Mesendoderm (in vitro differentiated cells): Measurements from ENCODE around the gene TAPT1.

ENCODE experiments used
- DNase-seq: peaks from one replicate; pipeline ENCODE4 v3.0.0; 2013
- H2AK5ac ChIP-seq: 2 replicates; pipeline ENCODE4 v1.6.1; 2013; ENCODE audit warnings: low read length, inconsistent platforms
- H2BK120ac ChIP-seq: 2 replicates; pipeline ENCODE4 v1.6.1; 2013; ENCODE audit warnings: low read depth, mild to moderate bottlenecking, low read length, moderate library complexity, mixed read lengths
- H2BK15ac ChIP-seq: replicated peaks from 2 replicates; pipeline ENCODE4 v1.6.1; 2013; ENCODE audit warnings: low read depth, mild to moderate bottlenecking, moderate library complexity
- H2BK5ac ChIP-seq: 2 replicates; pipeline ENCODE4 v1.6.1; 2013; ENCODE audit warnings: low read length, inconsistent platforms
- H3K18ac ChIP-seq: 2 replicates; pipeline ENCODE4 v1.6.1; 2013; ENCODE audit warnings: mild to moderate bottlenecking, low read length, mixed read lengths
- H3K23ac ChIP-seq: one replicate; pipeline ENCODE4 v1.6.1; 2013; ENCODE audit warnings: low read length
- H3K27ac ChIP-seq: 2 replicates; pipeline ENCODE4 v1.5.1; 2013; ENCODE audit warnings: low read depth, mild to moderate bottlenecking, inconsistent platforms, low read length, moderate library complexity
- H3K27me3 ChIP-seq: 2 replicates; pipeline ENCODE4 v1.6.1; 2013; ENCODE audit warnings: low read length, control low read depth, mild to moderate bottlenecking, inconsistent platforms; ENCODE audit not compliant: insufficient read depth, poor library complexity
- H3K36me3 ChIP-seq: 2 replicates; pipeline ENCODE4 v1.6.1; 2013; ENCODE audit warnings: low read length, inconsistent platforms; ENCODE audit not compliant: control insufficient read depth, insufficient read depth
- H3K4ac ChIP-seq: one replicate; pipeline ENCODE4 v1.6.1; 2013; ENCODE audit warnings: low read depth, mild to moderate bottlenecking, low read length, moderate library complexity
- H3K4me1 ChIP-seq: 2 replicates; pipeline ENCODE4 v1.6.1; 2013; ENCODE audit warnings: low read depth, low read length, inconsistent platforms; ENCODE audit not compliant: control insufficient read depth
- H3K4me2 ChIP-seq: 2 replicates; pipeline ENCODE4 v1.6.1; 2013; ENCODE audit warnings: low read length
- H3K4me3 ChIP-seq: 2 replicates; pipeline ENCODE4 v1.5.1; 2013; ENCODE audit warnings: mild to moderate bottlenecking, low read length
- H3K56ac ChIP-seq: one replicate; pipeline ENCODE4 v1.6.1; 2013; ENCODE audit warnings: low read length
- H3K79me1 ChIP-seq: 2 replicates; pipeline ENCODE4 v1.6.1; 2013; ENCODE audit warnings: low read length, inconsistent platforms
- H3K79me2 ChIP-seq: 2 replicates; pipeline ENCODE4 v1.6.1; 2013; ENCODE audit warnings: mild to moderate bottlenecking, low read length; ENCODE audit not compliant: control insufficient read depth, insufficient read depth
- H3K9ac ChIP-seq: 2 replicates; pipeline ENCODE4 v1.6.1; 2013; ENCODE audit warnings: low read length, inconsistent platforms
- H4K5ac ChIP-seq: one replicate; pipeline ENCODE4 v1.6.1; 2013; ENCODE audit warnings: low read length
- H4K8ac ChIP-seq: one replicate; pipeline ENCODE4 v1.6.1; 2013; ENCODE audit warnings: low read depth, mild to moderate bottlenecking, control low read depth, low read length, moderate library complexity
- WGBS: extraction: QIAGEN DNeasy Blood & Tissue Kit; methylation state at CpG from one replicate; pipeline ENCODE4 v1.1.7; 2013; ENCODE audit warnings: low lambda C conversion rate, missing lambda C conversion rate; ENCODE audit not compliant: insufficient coverage; ENCODE audit errors: extremely low coverage; 5-methylcytosine and 5-hydroxymethylcytosine counted together

The TAPT1 gene

GRCh38 chr4:16268290-16268689 lies 42.0 kb upstream of the TAPT1 start:
- no peak overlapping the region for H3K4ac ChIP-seq
- no peaks in the 10 kb centered on the region for H3K79me2 ChIP-seq
- H3K23ac ChIP-seq, result no peak overlapping the region
- H3K4me3 ChIP-seq, result no peak overlapping the region
- DNase-seq, result no peak
- no peak overlapping the region for H2BK15ac ChIP-seq
- no CpG with 5 or more reads among the region's 3 CpGs for WGBS
- H2AK5ac ChIP-seq, result no peak overlapping the region
- no peak overlapping the region for H4K5ac ChIP-seq
- no peaks in the 10 kb centered on the region for H3K79me1 ChIP-seq
- no peak overlapping the region for H3K27ac ChIP-seq
- no peaks in the 10 kb centered on the region for H3K36me3 ChIP-seq
- H3K18ac ChIP-seq, result no peak overlapping the region
- H3K4me2 ChIP-seq, result no peak overlapping the region
- no peaks in the 10 kb centered on the region for H3K4me1 ChIP-seq
- no peak overlapping the region for H3K9ac ChIP-seq
- H3K27me3 ChIP-seq, result no peaks in the 10 kb centered on the region
- H2BK120ac ChIP-seq, result no peak overlapping the region
- no peak overlapping the region for H4K8ac ChIP-seq
- no peak overlapping the region for H3K56ac ChIP-seq
- no peak overlapping the region for H2BK5ac ChIP-seq

- H3K27me3 ChIP-seq, result no peaks in the 10 kb centered on the region
- no peak overlapping the region for H3K23ac ChIP-seq
- no peak overlapping the region for H2BK120ac ChIP-seq
- H3K36me3 ChIP-seq, result no peaks in the 10 kb centered on the region
- H4K8ac ChIP-seq, result no peak overlapping the region
- H3K4ac ChIP-seq, result no peak overlapping the region
- H4K5ac ChIP-seq, result no peak overlapping the region
- H3K56ac ChIP-seq, result no peak overlapping the region
- H3K79me1 ChIP-seq, result no peaks in the 10 kb centered on the region
- no peak overlapping the region for H3K4me3 ChIP-seq
- no peak overlapping the region for H3K4me2 ChIP-seq
- no peak overlapping the region for H3K18ac ChIP-seq
- no peak for DNase-seq
- no peak overlapping the region for H3K9ac ChIP-seq
- no CpG with 5 or more reads among the region's 1 CpG for WGBS
- H2BK5ac ChIP-seq, result no peak overlapping the region
- H3K79me2 ChIP-seq, result no peaks in the 10 kb centered on the region
- no peak overlapping the region for H2BK15ac ChIP-seq
- H2AK5ac ChIP-seq, result no peak overlapping the region
- no peaks in the 10 kb centered on the region for H3K4me1 ChIP-seq
- H3K27ac ChIP-seq, result no peak overlapping the region
Observed at GRCh38 chr4:16267639-16268038, 41.4 kb upstream of the TAPT1 start.

- Histone ChIP-seq H2AK5ac (no peak overlapping the region), H2BK120ac (no peak overlapping the region), H3K4me2 (no peak overlapping the region), H3K27ac (no peak overlapping the region), H3K79me1 (no peaks in the 10 kb centered on the region), H3K4me1 (no peaks in the 10 kb centered on the region), H4K8ac (no peak overlapping the region), H3K23ac (no peak overlapping the region), H3K79me2 (no peaks in the 10 kb centered on the region), H3K9ac (no peak overlapping the region), H2BK5ac (no peak overlapping the region), H3K27me3 (no peaks in the 10 kb centered on the region), H4K5ac (no peak overlapping the region), H3K36me3 (no peaks in the 10 kb centered on the region), H3K18ac (no peak overlapping the region), H3K4me3 (no peak overlapping the region), H3K56ac (no peak overlapping the region), H3K4ac (no peak overlapping the region), H2BK15ac (no peak overlapping the region)
- DNase-seq, result no peak
- WGBS, result no CpG with 5 or more reads among the region's 3 CpGs
Observed at GRCh38 chr4:16265820-16266219, 39.5 kb upstream of the TAPT1 start.

- WGBS, result no CpG with 5 or more reads among the region's 3 CpGs
- no peak overlapping the region for H2BK15ac ChIP-seq
Observed at GRCh38 chr4:16264798-16265197, 38.5 kb upstream of the TAPT1 start.

GRCh38 chr4:16263056-16263455 lies 36.8 kb upstream of the TAPT1 start:
- H2BK5ac ChIP-seq, result no peak overlapping the region
- H3K9ac ChIP-seq, result no peak overlapping the region
- no peaks in the 10 kb centered on the region for H3K79me1 ChIP-seq
- no peaks in the 10 kb centered on the region for H3K36me3 ChIP-seq
- no peaks in the 10 kb centered on the region for H3K27me3 ChIP-seq
- no peak overlapping the region for H3K27ac ChIP-seq
- no peak overlapping the region for H4K5ac ChIP-seq
- no peak overlapping the region for H2AK5ac ChIP-seq
- no peak overlapping the region for H2BK120ac ChIP-seq
- whole genome bisulfite sequencing, result no CpG with 5 or more reads among the region's 2 CpGs
- no peak for DNase-seq
- H3K23ac ChIP-seq, result no peak overlapping the region
- H3K4ac ChIP-seq, result no peak overlapping the region
- H4K8ac ChIP-seq, result no peak overlapping the region
- no peak overlapping the region for H3K56ac ChIP-seq
- no peaks in the 10 kb centered on the region for H3K4me1 ChIP-seq
- H2BK15ac ChIP-seq, result no peak overlapping the region
- H3K79me2 ChIP-seq, result no peaks in the 10 kb centered on the region
- H3K4me2 ChIP-seq, result no peak overlapping the region
- no peak overlapping the region for H3K18ac ChIP-seq
- H3K4me3 ChIP-seq, result no peak overlapping the region

More at GRCh38 chr4:16264798-16265197, 38.5 kb upstream of the TAPT1 start:
- no peak overlapping the region for H3K56ac ChIP-seq
- H3K79me1 ChIP-seq, result no peaks in the 10 kb centered on the region
- H3K4ac ChIP-seq, result no peak overlapping the region
- H3K27ac ChIP-seq, result no peak overlapping the region
- no peak overlapping the region for H3K4me2 ChIP-seq
- H4K8ac ChIP-seq, result no peak overlapping the region
- H3K4me3 ChIP-seq, result no peak overlapping the region
- no peak overlapping the region for H3K9ac ChIP-seq
- H3K4me1 ChIP-seq, result no peaks in the 10 kb centered on the region
- no peak overlapping the region for H2BK120ac ChIP-seq
- H4K5ac ChIP-seq, result no peak overlapping the region
- H3K36me3 ChIP-seq, result no peaks in the 10 kb centered on the region
- no peaks in the 10 kb centered on the region for H3K27me3 ChIP-seq
- no peak overlapping the region for H2BK5ac ChIP-seq
- no peak overlapping the region for H2AK5ac ChIP-seq
- no peaks in the 10 kb centered on the region for H3K79me2 ChIP-seq
- H3K23ac ChIP-seq, result no peak overlapping the region
- H3K18ac ChIP-seq, result no peak overlapping the region
- peak; percentile 29 for DNase-seq

GRCh38 chr4:16262188-16262587 lies 35.9 kb upstream of the TAPT1 start:
- H3K56ac ChIP-seq, result no peak overlapping the region

More at GRCh38 chr4:16262188-16262587, 35.9 kb upstream of the TAPT1 start:
- no CpG with 5 or more reads among the region's 4 CpGs for WGBS
- Histone ChIP-seq H3K79me1 (no peaks in the 10 kb centered on the region), H2BK5ac (no peak overlapping the region), H3K36me3 (no peaks in the 10 kb centered on the region), H2AK5ac (no peak overlapping the region), H3K4me1 (no peaks in the 10 kb centered on the region), H2BK15ac (no peak overlapping the region), H3K9ac (no peak overlapping the region), H3K4me2 (no peak overlapping the region), H3K79me2 (no peaks in the 10 kb centered on the region), H3K23ac (no peak overlapping the region), H3K4ac (no peak overlapping the region), H4K5ac (no peak overlapping the region), H3K4me3 (no peak overlapping the region), H2BK120ac (no peak overlapping the region), H3K27ac (no peak overlapping the region), H4K8ac (no peak overlapping the region), H3K18ac (no peak overlapping the region), H3K27me3 (no peaks in the 10 kb centered on the region)
- DNase-seq, result no peak
